ENCODE measurements around the gene RGS7.
"Not testable (repeated sequence)": the region's sequence is repeated elsewhere in the genome, so short reads cannot be mapped to it uniquely, and the experiment has no call there.

The RGS7 gene

GRCh38 chr1:240739754-240740153 is 617.3 kb downstream of the RGS7 start:
- no peaks in the 10 kb centered on the region for H3F3A ChIP-seq (ENCODE audit: low read depth)
- no peak overlapping the region for H2AFZ ChIP-seq (ENCODE audit: low read length)
- no peak for TF ChIP-seq EZH2phosphoT487 (IDR thresholded peaks at IDR 0.05; ENCODE audit: borderline replicate concordance)
- no peak for TF ChIP-seq CTCF (conservative IDR thresholded peaks at IDR 0.05; ENCODE audit: low read length)
- H3K9me2 ChIP-seq (replicated peaks; ENCODE audit: low read depth, low read length), result no peaks in the 10 kb centered on the region
- H3K9ac ChIP-seq (ENCODE audit: low read depth, low read length, poor library complexity, severe bottlenecking), result no peak overlapping the region
- no peaks in the 10 kb centered on the region for H4K20me1 ChIP-seq (ENCODE audit: insufficient read depth, low read length, poor library complexity, severe bottlenecking)
- no peaks in the 10 kb centered on the region for H3K79me2 ChIP-seq (ENCODE audit: insufficient read depth, low read length)
- no peaks in the 10 kb centered on the region for H3K36me3 ChIP-seq (ENCODE audit: insufficient read depth, low read length)
- H3K4me2 ChIP-seq (ENCODE audit: low read depth, low read length, poor library complexity, severe bottlenecking), result no peak overlapping the region
- H3K27me3 ChIP-seq (ENCODE audit: insufficient read depth, low read length, poor library complexity, severe bottlenecking), result no peaks in the 10 kb centered on the region
- H3K4me3 ChIP-seq (ENCODE audit: low read length, poor library complexity, severe bottlenecking), result no peak overlapping the region
- H3K9me3 ChIP-seq (ENCODE audit: insufficient read depth, low read depth, low read length), result peaks cover 2% of the 10 kb centered on the region; the same call in 1 of the 2 replicates
- no peaks in the 10 kb centered on the region for H3K4me1 ChIP-seq (ENCODE audit: insufficient read depth, low read length, poor library complexity, severe bottlenecking)

- Histone ChIP-seq H2AFZ (ENCODE audit: low read length) (no peak overlapping the region), H3F3A (ENCODE audit: low read depth) (no peaks in the 10 kb centered on the region), H3K27me3 (ENCODE audit: insufficient read depth, low read length, poor library complexity, severe bottlenecking) (no peaks in the 10 kb centered on the region), H3K4me3 (ENCODE audit: low read length, poor library complexity, severe bottlenecking) (no peak overlapping the region), H3K9me3 (ENCODE audit: insufficient read depth, low read depth, low read length) (peaks cover 2% of the 10 kb centered on the region; the same call in 1 of the 2 replicates), H3K9me2 (replicated peaks; ENCODE audit: low read depth, low read length) (no peaks in the 10 kb centered on the region), H4K20me1 (ENCODE audit: insufficient read depth, low read length, poor library complexity, severe bottlenecking) (no peaks in the 10 kb centered on the region), H3K36me3 (ENCODE audit: insufficient read depth, low read length) (no peaks in the 10 kb centered on the region), H3K79me2 (ENCODE audit: insufficient read depth, low read length) (no peaks in the 10 kb centered on the region), H3K4me1 (ENCODE audit: insufficient read depth, low read length, poor library complexity, severe bottlenecking) (no peaks in the 10 kb centered on the region), H3K9ac (ENCODE audit: low read depth, low read length, poor library complexity, severe bottlenecking) (no peak overlapping the region), H3K4me2 (ENCODE audit: low read depth, low read length, poor library complexity, severe bottlenecking) (no peak overlapping the region)
- no peak for TF ChIP-seq EZH2phosphoT487 (IDR thresholded peaks at IDR 0.05; ENCODE audit: borderline replicate concordance)
Measured at GRCh38 chr1:240739139-240739538, 617.9 kb downstream of the RGS7 start.

GRCh38 chr1:240737766-240738265 is 619.2 kb downstream of the RGS7 start:
- Histone ChIP-seq H4K20me1 (ENCODE audit: insufficient read depth, low read length, poor library complexity, severe bottlenecking) (no peaks in the 10 kb centered on the region), H3K9ac (ENCODE audit: low read depth, low read length, poor library complexity, severe bottlenecking) (no peak overlapping the region), H2AFZ (ENCODE audit: low read length) (no peak overlapping the region), H3K79me2 (ENCODE audit: insufficient read depth, low read length) (no peaks in the 10 kb centered on the region), H3K4me2 (ENCODE audit: low read depth, low read length, poor library complexity, severe bottlenecking) (no peak overlapping the region), H3K36me3 (ENCODE audit: insufficient read depth, low read length) (no peaks in the 10 kb centered on the region), H3K4me3 (ENCODE audit: low read length, poor library complexity, severe bottlenecking) (no peak overlapping the region), H3K9me2 (replicated peaks; ENCODE audit: low read depth, low read length) (no peaks in the 10 kb centered on the region), H3K4me1 (ENCODE audit: insufficient read depth, low read length, poor library complexity, severe bottlenecking) (no peaks in the 10 kb centered on the region), H3F3A (ENCODE audit: low read depth) (no peaks in the 10 kb centered on the region), H3K9me3 (ENCODE audit: insufficient read depth, low read depth, low read length) (peaks cover 2% of the 10 kb centered on the region; the same call in 1 of the 2 replicates), H3K27me3 (ENCODE audit: insufficient read depth, low read length, poor library complexity, severe bottlenecking) (no peaks in the 10 kb centered on the region)
- TF ChIP-seq CTCF (conservative IDR thresholded peaks at IDR 0.05; ENCODE audit: low read length), result no peak
- no peak for TF ChIP-seq EZH2phosphoT487 (IDR thresholded peaks at IDR 0.05; ENCODE audit: borderline replicate concordance)

- Histone ChIP-seq H3K4me3 (ENCODE audit: low read length, poor library complexity, severe bottlenecking) (no peak overlapping the region), H3K9me2 (replicated peaks; ENCODE audit: low read depth, low read length) (no peaks in the 10 kb centered on the region), H3K9me3 (ENCODE audit: insufficient read depth, low read depth, low read length) (peaks cover 2% of the 10 kb centered on the region; the same call in 1 of the 2 replicates), H3K27me3 (ENCODE audit: insufficient read depth, low read length, poor library complexity, severe bottlenecking) (no peaks in the 10 kb centered on the region), H3F3A (ENCODE audit: low read depth) (no peaks in the 10 kb centered on the region), H2AFZ (ENCODE audit: low read length) (no peak overlapping the region), H3K9ac (ENCODE audit: low read depth, low read length, poor library complexity, severe bottlenecking) (no peak overlapping the region), H4K20me1 (ENCODE audit: insufficient read depth, low read length, poor library complexity, severe bottlenecking) (no peaks in the 10 kb centered on the region), H3K4me1 (ENCODE audit: insufficient read depth, low read length, poor library complexity, severe bottlenecking) (no peaks in the 10 kb centered on the region), H3K79me2 (ENCODE audit: insufficient read depth, low read length) (no peaks in the 10 kb centered on the region), H3K36me3 (ENCODE audit: insufficient read depth, low read length) (no peaks in the 10 kb centered on the region), H3K4me2 (ENCODE audit: low read depth, low read length, poor library complexity, severe bottlenecking) (no peak overlapping the region)
- TF ChIP-seq CTCF (conservative IDR thresholded peaks at IDR 0.05; ENCODE audit: low read length), result no peak
- no peak for TF ChIP-seq EZH2phosphoT487 (IDR thresholded peaks at IDR 0.05; ENCODE audit: borderline replicate concordance)
Measured at GRCh38 chr1:240737298-240737697, 619.7 kb downstream of the RGS7 start.

- not testable (repeated sequence) for H3K4me2 ChIP-seq (ENCODE audit: low read depth, low read length, poor library complexity, severe bottlenecking); H3K79me2 ChIP-seq (ENCODE audit: insufficient read depth, low read length); H3K27me3 ChIP-seq (ENCODE audit: insufficient read depth, low read length, poor library complexity, severe bottlenecking)
Measured at GRCh38 chr1:240734705-240735104, 622.3 kb downstream of the RGS7 start.

More at GRCh38 chr1:240734705-240735104, 622.3 kb downstream of the RGS7 start:
- H3K4me3 ChIP-seq (ENCODE audit: low read length, poor library complexity, severe bottlenecking); H3K9me2 ChIP-seq (replicated peaks; ENCODE audit: low read depth, low read length); H3K4me1 ChIP-seq (ENCODE audit: insufficient read depth, low read length, poor library complexity, severe bottlenecking); H3K9ac ChIP-seq (ENCODE audit: low read depth, low read length, poor library complexity, severe bottlenecking); H4K20me1 ChIP-seq (ENCODE audit: insufficient read depth, low read length, poor library complexity, severe bottlenecking); H2AFZ ChIP-seq (ENCODE audit: low read length); H3K9me3 ChIP-seq (ENCODE audit: insufficient read depth, low read depth, low read length); H3K36me3 ChIP-seq (ENCODE audit: insufficient read depth, low read length); H3F3A ChIP-seq (ENCODE audit: low read depth): not testable (repeated sequence)
